RWPE1 (cell line): ENCODE data around the gene LRRC2.

ENCODE experiments used
- CTCF ChIA-PET: fragments of 350-600 bp; sonication (Branson Sonifier 250); formaldehyde crosslinking; extraction: SDS; loops from one replicate; lab custom pipeline; 2021; lab: Yijun Ruan, JAX
- POLR2A ChIA-PET: fragments of 400-600 bp; formaldehyde crosslinking; extraction: SDS; loops from one replicate; lab custom pipeline; 2020; ENCODE audit warnings: antibody characterized with exemption; ENCODE audit not compliant: low non-redundant PET; lab: Yijun Ruan, JAX
- DNase-seq: peaks from one replicate; pipeline ENCODE4 v3.0.0; 2012; ENCODE audit warnings: low spot score
- H3K27ac ChIP-seq: fragments of 450-650 bp; 2 replicates; pipeline ENCODE4 v1.5.1; 2017
- TF ChIP-seq, protein P1 (sequence below): fragments of 450-650 bp; conservative IDR thresholded peaks from 2 replicates; pipeline ENCODE4 v1.5.1; 2017; ENCODE audit warnings: low read depth, mild to moderate bottlenecking

The LRRC2 gene

DNA sequence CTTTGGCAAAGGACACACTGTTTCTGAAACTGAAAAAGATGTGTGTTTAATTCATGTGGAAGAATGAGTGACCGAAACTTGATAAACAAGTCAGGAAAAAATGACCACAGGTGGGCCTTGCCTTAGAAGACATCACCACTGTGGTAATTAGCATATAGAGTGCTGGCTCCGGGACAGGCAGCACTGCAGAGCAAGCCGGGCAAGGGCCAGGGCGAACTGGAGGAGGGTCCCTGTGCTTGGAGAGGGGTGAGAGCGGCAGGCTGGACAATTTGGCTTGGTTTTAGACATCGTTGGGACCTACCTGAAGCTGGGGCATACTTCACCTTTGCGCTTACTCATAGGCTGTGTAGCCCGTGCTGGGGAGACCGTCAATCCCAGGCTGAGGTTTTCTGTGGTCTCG lies 60.1 kb downstream of the LRRC2 start:
- ChIA-PET CTCF (no interaction called here), POLR2A (no interaction called here)
- no peak overlapping the region for H3K27ac ChIP-seq
- no peak for DNase-seq
- TF ChIP-seq, protein P1, sequence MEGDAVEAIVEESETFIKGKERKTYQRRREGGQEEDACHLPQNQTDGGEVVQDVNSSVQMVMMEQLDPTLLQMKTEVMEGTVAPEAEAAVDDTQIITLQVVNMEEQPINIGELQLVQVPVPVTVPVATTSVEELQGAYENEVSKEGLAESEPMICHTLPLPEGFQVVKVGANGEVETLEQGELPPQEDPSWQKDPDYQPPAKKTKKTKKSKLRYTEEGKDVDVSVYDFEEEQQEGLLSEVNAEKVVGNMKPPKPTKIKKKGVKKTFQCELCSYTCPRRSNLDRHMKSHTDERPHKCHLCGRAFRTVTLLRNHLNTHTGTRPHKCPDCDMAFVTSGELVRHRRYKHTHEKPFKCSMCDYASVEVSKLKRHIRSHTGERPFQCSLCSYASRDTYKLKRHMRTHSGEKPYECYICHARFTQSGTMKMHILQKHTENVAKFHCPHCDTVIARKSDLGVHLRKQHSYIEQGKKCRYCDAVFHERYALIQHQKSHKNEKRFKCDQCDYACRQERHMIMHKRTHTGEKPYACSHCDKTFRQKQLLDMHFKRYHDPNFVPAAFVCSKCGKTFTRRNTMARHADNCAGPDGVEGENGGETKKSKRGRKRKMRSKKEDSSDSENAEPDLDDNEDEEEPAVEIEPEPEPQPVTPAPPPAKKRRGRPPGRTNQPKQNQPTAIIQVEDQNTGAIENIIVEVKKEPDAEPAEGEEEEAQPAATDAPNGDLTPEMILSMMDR: no peak

DNA sequence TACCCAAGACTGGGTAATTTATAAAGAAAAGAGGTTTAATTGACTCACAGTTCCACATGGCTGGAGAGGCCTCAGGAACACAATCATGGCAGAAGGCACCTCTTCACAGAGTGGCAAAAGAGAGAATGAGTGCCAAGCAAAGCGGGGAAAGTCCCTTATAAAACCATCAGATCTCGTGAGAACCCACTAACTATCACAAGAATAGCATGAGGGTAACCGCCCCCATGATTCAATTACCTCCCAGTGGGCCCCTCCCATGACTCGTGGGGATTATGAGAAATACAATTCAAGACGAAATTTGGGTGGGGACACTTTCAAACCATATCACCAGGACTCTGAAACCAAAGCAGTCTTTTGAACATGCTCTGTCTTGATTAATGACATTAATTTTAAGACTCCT lies 61.3 kb downstream of the LRRC2 start:
- TF ChIP-seq, protein P1: no peak
- H3K27ac ChIP-seq: no peak overlapping the region
- DNase-seq: no peak
- ChIA-PET POLR2A (no interaction called here), CTCF (no interaction called here)

DNA sequence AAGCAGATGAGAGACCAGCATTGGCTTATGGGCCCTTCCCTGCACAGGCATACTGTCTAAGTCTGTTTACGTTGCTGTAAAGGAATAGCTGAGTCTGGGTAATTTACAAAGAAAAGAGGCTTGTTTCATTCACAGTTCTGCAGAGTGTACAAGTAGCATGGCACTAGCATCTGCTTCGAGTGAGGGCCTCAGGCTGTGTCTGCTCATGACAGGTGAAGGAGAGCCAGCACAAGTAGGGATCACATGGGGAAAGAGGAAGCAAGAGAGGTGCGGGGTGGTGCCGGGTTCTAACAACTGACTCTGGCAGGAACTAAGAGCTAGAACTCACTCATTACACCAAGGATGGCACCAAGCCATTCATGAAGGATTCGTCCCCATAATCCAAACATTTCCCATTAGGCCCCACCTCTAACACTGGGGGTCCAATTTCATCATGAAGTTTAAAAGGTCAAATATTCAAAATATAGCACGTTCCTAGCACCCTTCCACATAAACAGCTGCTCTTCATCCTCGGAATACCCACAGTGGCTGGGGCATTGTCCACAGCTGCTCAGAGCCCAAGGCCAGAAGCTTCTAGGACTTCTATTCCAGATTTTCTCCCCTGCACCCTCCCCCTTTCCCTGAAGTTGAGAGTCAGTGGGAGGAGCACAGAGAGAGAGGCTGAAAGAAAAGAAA lies 62.8 kb downstream of the LRRC2 start:
- TF ChIP-seq, protein P1: no peak
- no peak for DNase-seq
- H3K27ac ChIP-seq: no peak overlapping the region
- CTCF ChIA-PET: interaction anchor here (1.5 kb wide), 1 partner anchor 15 kb away, joined by 7 read pairs; no protein-coding TSS in a partner anchor
- POLR2A ChIA-PET: no interaction called here

DNA sequence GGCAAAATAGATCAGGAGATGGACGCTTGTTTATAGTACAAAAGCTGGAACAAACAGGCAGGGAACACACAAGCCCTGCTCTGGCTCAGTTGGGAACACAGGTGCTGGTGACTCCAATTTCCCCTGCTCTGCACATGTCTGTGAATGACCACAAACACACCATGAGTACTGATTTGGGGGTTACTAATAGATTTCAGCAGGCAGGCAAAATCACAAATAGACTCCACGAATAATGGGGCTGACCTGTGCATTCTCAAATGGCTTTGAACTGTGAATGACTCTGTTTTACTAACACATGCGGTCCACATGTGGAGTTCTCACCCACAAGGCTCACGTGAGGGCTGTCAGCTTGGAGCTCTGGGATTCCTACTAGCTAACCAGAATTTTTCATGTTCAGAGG lies 64.4 kb downstream of the LRRC2 start:
- ChIA-PET CTCF (no interaction called here), POLR2A (no interaction called here)
- H3K27ac ChIP-seq: no peak overlapping the region
- TF ChIP-seq, protein P1: no peak
- DNase-seq: no peak

DNA sequence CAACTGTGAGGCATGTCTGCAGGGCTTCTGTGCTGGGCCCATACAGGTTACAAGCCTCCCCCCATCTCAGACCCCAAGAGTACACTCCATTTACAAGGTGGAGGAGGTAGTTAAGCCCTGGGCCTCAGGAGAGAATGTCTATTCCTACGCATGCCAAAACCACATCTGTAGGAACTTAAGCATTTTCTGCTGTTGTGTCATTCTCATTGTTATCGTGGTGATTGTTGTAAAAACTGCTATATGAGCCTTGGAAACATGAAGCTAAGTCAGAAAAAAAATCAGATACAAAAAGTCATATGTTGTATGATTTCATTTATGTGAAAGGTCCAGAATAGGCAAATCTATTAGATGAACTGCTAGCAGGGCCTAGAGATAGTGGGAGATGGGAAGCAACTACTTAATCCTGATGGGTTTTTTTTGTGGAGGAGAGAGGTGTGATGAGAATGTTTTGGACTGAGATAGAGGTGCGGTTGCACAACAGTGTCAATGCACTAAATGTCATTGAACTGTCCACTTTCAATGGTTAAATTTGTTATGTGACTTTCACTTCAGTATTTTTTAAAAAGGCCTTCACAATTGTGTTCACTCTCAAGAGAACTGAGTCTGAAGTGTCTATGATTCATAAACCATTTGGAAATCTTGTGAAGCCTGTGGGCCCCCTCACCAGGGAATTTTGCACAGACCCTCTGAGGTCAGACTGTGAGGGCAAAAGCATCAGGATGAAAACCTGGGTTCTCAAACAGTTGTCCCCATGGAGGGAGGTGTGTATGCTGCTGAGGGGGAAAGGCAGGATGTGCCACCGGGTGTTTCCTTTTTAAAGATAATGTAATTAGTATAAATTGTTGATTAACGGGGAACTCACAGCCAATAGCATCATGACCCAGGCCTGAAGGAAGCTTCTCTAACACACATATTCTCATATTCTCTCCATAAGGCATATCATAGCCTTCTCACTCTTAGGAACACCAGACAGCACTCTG lies 65.2 kb downstream of the LRRC2 start:
- no peak overlapping the region for H3K27ac ChIP-seq
- POLR2A ChIA-PET: no interaction called here
- CTCF ChIA-PET: no interaction called here
- no peak for DNase-seq
- TF ChIP-seq, protein P1: no peak

DNA sequence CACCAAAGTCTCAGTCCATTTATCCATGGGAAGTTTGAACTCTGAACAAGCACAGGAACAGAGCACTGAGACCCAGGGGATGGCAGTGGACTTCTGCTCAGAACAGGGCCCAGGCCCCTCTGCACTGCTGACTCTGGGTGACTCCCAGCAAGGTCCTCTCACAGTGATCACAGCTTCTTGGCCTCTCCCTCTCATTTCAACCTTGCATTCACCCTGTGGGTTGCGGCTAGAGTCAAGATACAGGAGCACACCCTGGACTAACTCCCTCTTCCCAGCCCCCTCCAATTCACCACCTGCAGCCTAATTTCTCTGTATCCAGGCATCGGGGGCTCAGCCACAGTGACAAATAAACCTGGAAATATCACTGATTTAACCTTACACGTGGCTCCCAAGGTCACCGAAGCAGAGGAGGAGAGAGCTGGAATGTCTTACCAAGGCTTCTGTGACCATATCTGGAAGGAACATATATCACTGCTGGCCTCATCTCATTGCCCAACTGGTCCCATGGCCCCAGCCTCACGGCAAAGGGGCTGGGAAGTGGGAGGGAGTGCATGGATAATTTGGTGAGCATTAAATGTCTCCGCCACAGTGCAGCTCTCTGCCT lies 67.1 kb downstream of the LRRC2 start:
- TF ChIP-seq, protein P1: no peak
- H3K27ac ChIP-seq: no peak overlapping the region
- DNase-seq: no peak
- ChIA-PET CTCF (interaction anchor here (1.3 kb wide), 1 partner anchor 9 kb away, joined by 5 read pairs; no protein-coding TSS in a partner anchor), POLR2A (no interaction called here)
